HCT116 (cell line): ENCODE data around the gene CD96. TPM values are rescaled to one million over a fixed set of nuclear protein-coding genes. Genes with fewer than 3 reads are reported as not detected.

Experiments used
- ATAC-seq: fragments of 200-7000 bp; cut with Tn5 transposase; 2 replicates; pipeline ENCODE4 v1.9.1; 2020; ENCODE audit warnings: mild to moderate bottlenecking, moderate library complexity
- BruUV-seq: library from RNA; stranded (reverse); fragments of 400-500 nt; replicated peaks from 2 replicates; lab custom pipeline; 2021; lab: Mats Ljungman, UMichigan
- CTCF ChIA-PET: fragments of 300-600 bp; sonication (Branson Sonifier 250); formaldehyde crosslinking; loops from one replicate; lab custom pipeline; 2021; ENCODE audit warnings: antibody characterized with exemption; lab: Charles Lee
- POLR2A ChIA-PET: fragments of 300-600, 350-600 bp; sonication (Branson Sonifier 250); formaldehyde crosslinking; loops from one replicate; lab custom pipeline; 2021; ENCODE audit warnings: antibody characterized with exemption; lab: Charles Lee
- RAD21 ChIA-PET, 2 experiments: fragments of 300-600 bp; sonication (Branson Sonifier 250); formaldehyde crosslinking; loops; one replicate each; lab custom pipeline; 2023; ENCODE audit warnings: low total read pairs in 2 of 2; ENCODE audit not compliant: uncharacterized antibody in 2 of 2, unreplicated experiment in 2 of 2, low non-redundant PET in 1 of 2; lab: Charles Lee
- DNase-seq: peaks from one replicate; pipeline ENCODE4 v3.0.0-alpha.2; 2010; ENCODE audit warnings: low read depth, low spot score
- H2AFZ ChIP-seq: fragments of 200-600 bp; shearing (Covaris generic), sonication (generic); 2 replicates; pipeline ENCODE4 v1.6.1; 2017; ENCODE audit warnings: low read depth, mixed run types, mixed read lengths, antibody characterized with exemption, low read length; ENCODE audit not compliant: poor library complexity, severe bottlenecking
- H3K27ac ChIP-seq: 2 replicates; pipeline ENCODE4 v1.5.1; 2012; ENCODE audit warnings: low read depth, low read length
- H3K27me3 ChIP-seq: fragments of 200-600 bp; sonication (generic); 2 replicates; pipeline ENCODE4 v1.6.1; 2016; ENCODE audit warnings: mixed run types, low read length, mixed read lengths; ENCODE audit not compliant: insufficient read depth
- H3K36me3 ChIP-seq, 2 experiments: fragments of 200-500 bp in 1 of 2; fragments of 200-600 bp in 1 of 2; sonication (Bioruptor generic) in 1 of 2; sonication (generic) in 1 of 2; 2 replicates each; pipeline versions ENCODE4 v1.5.1 to v1.6.1; 2014 to 2016; ENCODE audit warnings: low read length in 2 of 2, inconsistent platforms in 1 of 2, mixed read lengths in 1 of 2, mixed run types in 1 of 2; ENCODE audit not compliant: insufficient read depth in 2 of 2, control insufficient read depth in 1 of 2
- H3K4me1 ChIP-seq, 2 experiments: fragments of 200-600 bp in 1 of 2; sonication (generic) in 1 of 2; 2 replicates each; pipeline versions ENCODE4 v1.5.1 to v1.6.1; 2012 to 2017; ENCODE audit warnings: low read length in 2 of 2, inconsistent platforms in 1 of 2, mild to moderate bottlenecking in 1 of 2, mixed read lengths in 1 of 2, mixed run types in 1 of 2, moderate library complexity in 1 of 2; ENCODE audit not compliant: insufficient read depth in 2 of 2, control insufficient read depth in 1 of 2
- H3K4me2 ChIP-seq: fragments of 200-600 bp; sonication (generic); 2 replicates; pipeline ENCODE4 v1.6.1; 2017; ENCODE audit warnings: mixed run types, low read length, mixed read lengths
- H3K4me3 ChIP-seq, 2 experiments: fragments of 200-600 bp in 1 of 2; sonication (generic) in 1 of 2; replicated peaks in 1 of 2; 2 replicates each; pipeline ENCODE4 v1.5.1; 2011 to 2016; ENCODE audit warnings: low read length in 2 of 2, control low read depth in 1 of 2, low read depth in 1 of 2, mild to moderate bottlenecking in 1 of 2, mixed read lengths in 1 of 2, mixed run types in 1 of 2
- H3K79me2 ChIP-seq: fragments of 200-600 bp; sonication (generic); 2 replicates; pipeline ENCODE4 v1.6.1; 2017; ENCODE audit warnings: mild to moderate bottlenecking, mixed run types, low read length, moderate library complexity, mixed read lengths; ENCODE audit not compliant: insufficient read depth
- H3K9ac ChIP-seq: fragments of 200-600 bp; sonication (generic); 2 replicates; pipeline ENCODE4 v1.6.1; 2016; ENCODE audit warnings: low read length, mixed read lengths
- H3K9me2 ChIP-seq: fragments of 200-600 bp; sonication (generic), shearing (Covaris generic); 2 replicates; pipeline ENCODE4 v1.6.1; 2017; ENCODE audit warnings: mixed run types, mild to moderate bottlenecking, moderate library complexity; ENCODE audit not compliant: insufficient read depth
- H3K9me3 ChIP-seq, 2 experiments: fragments of 200-500 bp in 1 of 2; fragments of 200-600 bp in 1 of 2; sonication (Bioruptor generic) in 1 of 2; sonication (generic) in 1 of 2; 2 replicates each; pipeline ENCODE4 v1.6.1; 2014 to 2017; ENCODE audit warnings: low read length in 2 of 2, mixed read lengths in 2 of 2, inconsistent platforms in 1 of 2, low read depth in 1 of 2, mild to moderate bottlenecking in 1 of 2, mixed run types in 1 of 2, moderate library complexity in 1 of 2; ENCODE audit not compliant: control insufficient read depth in 1 of 2, insufficient read depth in 1 of 2
- H4K20me1 ChIP-seq: fragments of 200-600 bp; sonication (generic), shearing (Covaris generic); 2 replicates; pipeline ENCODE4 v1.6.1; 2017; ENCODE audit warnings: mixed run types, mild to moderate bottlenecking, moderate library complexity; ENCODE audit not compliant: insufficient read depth
- CBX3 ChIP-seq: IDR thresholded peaks from 2 replicates; pipeline ENCODE4 v1.6.1; 2012; ENCODE audit warnings: low read depth
- EGR1 ChIP-seq: IDR thresholded peaks from 2 replicates; pipeline ENCODE4 v1.6.1; 2012; ENCODE audit warnings: low read depth
- EZH2phosphoT487 ChIP-seq: fragments of 200-600 bp; IDR thresholded peaks from 2 replicates; pipeline ENCODE4 v1.6.1; 2018; ENCODE audit warnings: antibody characterized with exemption, borderline replicate concordance
- FOSL1 ChIP-seq: IDR thresholded peaks from 2 replicates; pipeline ENCODE4 v1.6.1; 2012; ENCODE audit warnings: low read depth
- JUND ChIP-seq: IDR thresholded peaks from 2 replicates; pipeline ENCODE4 v1.6.1; 2012
- RAD21 ChIP-seq: IDR thresholded peaks from 2 replicates; pipeline ENCODE4 v1.6.1; 2012; ENCODE audit warnings: low read depth, mild to moderate bottlenecking
- REST ChIP-seq: IDR thresholded peaks from 2 replicates; pipeline ENCODE4 v1.6.1; 2012; ENCODE audit warnings: low read depth
- SIN3A ChIP-seq: IDR thresholded peaks from 2 replicates; pipeline ENCODE4 v1.6.1; 2012; ENCODE audit warnings: low read depth
- SP1 ChIP-seq: IDR thresholded peaks from 2 replicates; pipeline ENCODE4 v1.6.1; 2012; ENCODE audit warnings: low read depth
- SRF ChIP-seq: IDR thresholded peaks from 2 replicates; pipeline ENCODE4 v1.6.1; 2012; ENCODE audit warnings: low read depth
- TCF7L2 ChIP-seq: IDR thresholded peaks from 2 replicates; pipeline ENCODE4 v1.7.0; 2011; ENCODE audit warnings: borderline replicate concordance, inconsistent platforms; ENCODE audit not compliant: insufficient read depth, insufficient read length; ENCODE audit errors: extremely low read depth
- YY1 ChIP-seq: IDR thresholded peaks from 2 replicates; pipeline ENCODE4 v1.6.1; 2011; ENCODE audit warnings: low read length, low read depth, moderate library complexity, mild to moderate bottlenecking; ENCODE audit not compliant: insufficient replicate concordance; ENCODE audit errors: extremely low read depth
- ZBTB33 ChIP-seq: IDR thresholded peaks from 2 replicates; pipeline ENCODE4 v1.6.1; 2011; ENCODE audit warnings: mild to moderate bottlenecking, low read length, moderate library complexity; ENCODE audit not compliant: insufficient replicate concordance; ENCODE audit errors: extremely low read depth
- intact Hi-C: fragments of 100-400 bp; cut with micrococcal nuclease; formaldehyde crosslinking; loops from 2 replicates; pipeline ENCODE4 v1.10.0; 2022
- total RNA-seq: library from RNA; stranded (reverse); gene quantifications from one replicate; pipeline ENCODE4 v1.2.1, GENCODE V29; 2021; ENCODE audit not compliant: unreplicated experiment
- TF ChIP-seq, protein P1 (sequence below): IDR thresholded peaks from 2 replicates; pipeline ENCODE4 v1.6.1; 2012

The CD96 gene
- total RNA-seq, 1 experiment from 2014 or later: 0.42 TPM

GRCh38 chr3:111593666-111594065 is 51.7 kb downstream of the CD96 start (continued):
- TF ChIP-seq REST: no peak
- no peak for TF ChIP-seq ZBTB33
- TF ChIP-seq CBX3: no peak
- no peak for TF ChIP-seq EGR1
- TF ChIP-seq EZH2phosphoT487: no peak
- TF ChIP-seq, protein P1, sequence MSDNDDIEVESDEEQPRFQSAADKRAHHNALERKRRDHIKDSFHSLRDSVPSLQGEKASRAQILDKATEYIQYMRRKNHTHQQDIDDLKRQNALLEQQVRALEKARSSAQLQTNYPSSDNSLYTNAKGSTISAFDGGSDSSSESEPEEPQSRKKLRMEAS: no peak
- TF ChIP-seq TCF7L2: no peak

DNA sequence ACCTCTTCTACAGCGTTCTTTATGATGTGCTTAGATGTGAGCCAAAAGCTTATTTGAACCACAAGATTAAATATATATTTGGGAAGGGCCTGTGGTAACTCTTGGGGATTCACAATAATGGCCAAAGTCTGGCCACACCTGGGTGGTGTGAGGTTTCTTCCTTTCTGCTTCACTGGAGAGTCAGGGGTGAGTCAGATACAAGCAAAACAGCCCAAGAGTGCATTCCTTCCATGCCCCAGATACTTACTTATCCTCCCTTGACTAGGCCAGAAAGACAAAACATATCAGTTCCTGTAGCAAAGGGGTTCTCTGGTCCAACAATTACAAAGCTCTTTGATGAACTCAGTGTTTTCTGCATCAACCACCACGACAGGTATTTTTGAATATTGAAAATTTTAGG is 52.2 kb downstream of the CD96 start:
- CTCF ChIA-PET: no interaction called here
- Histone ChIP-seq H3K4me2 (peak overlapping the region; percentile 67), H3K27ac (peak overlapping the region; percentile 60), H3K79me2 (peaks cover 26% of the 10 kb centered on the region), H3K9ac (peak overlapping the region; percentile 52), H3K9me3 (no peaks in the 10 kb centered on the region), H3K36me3 (no peaks in the 10 kb centered on the region), H3K27me3 (no peaks in the 10 kb centered on the region), H2AFZ (no peak overlapping the region), H3K9me2 (no peaks in the 10 kb centered on the region), H3K4me3 (peak overlapping the region in 1 of 2 experiments; percentile 44; a peak in 3 of 4 replicates), H3K4me1 (peaks cover 33 to 69% of the 10 kb centered on the region in 2 experiments), H4K20me1 (no peaks in the 10 kb centered on the region)
- ATAC-seq (peak; percentile 69), DNase-seq (no peak)
- no TSS peak for BruUV-seq
- RAD21 ChIA-PET: no interaction called here
- intact Hi-C loops: loop anchor here (10.0 kb wide), 1 partner anchor 281 kb away; no protein-coding TSS in a partner anchor
- TF ChIP-seq, protein P1: no peak
- TF ChIP-seq FOSL1 (peak; percentile 66; the same call in 1 of the 2 replicates), SP1 (peak; percentile 62), CBX3 (0 out of 2 replicates have a peak, but pooled peaks have one; percentile 46), SRF (0 out of 2 replicates have a peak, but pooled peaks have one; percentile 20), JUND (peak; percentile 53), SIN3A (no peak), RAD21 (no peak), YY1 (peak; percentile 21)
- POLR2A ChIA-PET: no interaction called here
